ENCODE data around the gene PCDH9.

Gene PCDH9

DNA sequence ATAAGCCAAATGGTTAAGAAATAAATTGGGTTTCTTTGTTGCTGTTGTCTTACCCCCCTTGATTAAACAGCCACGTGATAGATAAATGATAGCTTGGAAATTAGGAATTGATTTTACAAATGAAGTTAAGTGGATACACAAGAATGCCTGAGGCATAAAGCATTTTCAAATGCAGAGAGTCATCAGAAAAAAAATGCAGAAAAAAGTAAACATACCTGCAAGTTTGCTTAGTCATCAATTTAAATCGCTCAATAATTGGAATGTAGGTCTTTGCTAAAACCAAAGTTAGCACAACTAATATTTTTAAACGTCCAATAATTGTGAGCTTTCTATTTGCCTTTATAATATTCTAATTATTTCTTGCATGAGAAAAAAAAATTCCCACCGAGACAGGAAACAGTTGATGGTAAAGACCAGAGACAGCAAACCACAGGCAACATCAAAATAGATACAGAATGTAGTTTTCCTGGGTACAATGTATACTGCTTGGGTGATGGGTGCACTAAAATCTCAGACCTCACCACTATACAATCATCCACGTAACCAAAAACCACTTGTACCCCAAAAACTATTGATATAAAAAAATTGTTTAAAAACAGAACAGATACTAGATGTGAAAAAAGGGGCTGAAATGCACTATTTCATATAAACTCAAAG lies 924.0 kb downstream of the PCDH9 start:
- H2AFZ ChIP-seq (ENCODE audit: low read length), result no peak overlapping the region
- no peak overlapping the region for H3K9ac ChIP-seq (ENCODE audit: low read depth, low read length, poor library complexity, severe bottlenecking)
- TF ChIP-seq EZH2phosphoT487 (IDR thresholded peaks at IDR 0.05; ENCODE audit: borderline replicate concordance), result no peak
- TF ChIP-seq, protein P1, sequence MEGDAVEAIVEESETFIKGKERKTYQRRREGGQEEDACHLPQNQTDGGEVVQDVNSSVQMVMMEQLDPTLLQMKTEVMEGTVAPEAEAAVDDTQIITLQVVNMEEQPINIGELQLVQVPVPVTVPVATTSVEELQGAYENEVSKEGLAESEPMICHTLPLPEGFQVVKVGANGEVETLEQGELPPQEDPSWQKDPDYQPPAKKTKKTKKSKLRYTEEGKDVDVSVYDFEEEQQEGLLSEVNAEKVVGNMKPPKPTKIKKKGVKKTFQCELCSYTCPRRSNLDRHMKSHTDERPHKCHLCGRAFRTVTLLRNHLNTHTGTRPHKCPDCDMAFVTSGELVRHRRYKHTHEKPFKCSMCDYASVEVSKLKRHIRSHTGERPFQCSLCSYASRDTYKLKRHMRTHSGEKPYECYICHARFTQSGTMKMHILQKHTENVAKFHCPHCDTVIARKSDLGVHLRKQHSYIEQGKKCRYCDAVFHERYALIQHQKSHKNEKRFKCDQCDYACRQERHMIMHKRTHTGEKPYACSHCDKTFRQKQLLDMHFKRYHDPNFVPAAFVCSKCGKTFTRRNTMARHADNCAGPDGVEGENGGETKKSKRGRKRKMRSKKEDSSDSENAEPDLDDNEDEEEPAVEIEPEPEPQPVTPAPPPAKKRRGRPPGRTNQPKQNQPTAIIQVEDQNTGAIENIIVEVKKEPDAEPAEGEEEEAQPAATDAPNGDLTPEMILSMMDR (conservative IDR thresholded peaks at IDR 0.05; ENCODE audit: low read length), result no peak

DNA sequence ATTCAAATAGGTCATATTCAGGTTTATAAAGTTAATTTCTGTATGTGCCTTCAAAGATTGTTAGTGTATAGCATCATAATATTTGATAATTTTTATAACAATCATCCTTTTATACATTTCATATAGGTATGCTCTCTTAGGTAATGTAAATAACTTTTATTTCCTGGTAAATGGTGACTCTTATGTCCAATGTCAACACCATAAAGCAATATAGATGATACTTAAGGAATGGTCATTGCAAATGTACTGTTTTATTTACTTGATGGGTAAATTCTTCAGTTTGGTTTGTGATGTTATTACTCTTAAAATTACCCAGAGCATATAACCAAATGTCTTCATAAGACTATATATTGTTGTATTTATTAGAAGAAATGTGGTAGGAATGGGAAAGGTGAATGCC lies 928.7 kb downstream of the PCDH9 start:
- H3K36me3 ChIP-seq (ENCODE audit: insufficient read depth, low read length), result no peaks in the 10 kb centered on the region
- no peaks in the 10 kb centered on the region for H3K27me3 ChIP-seq (ENCODE audit: insufficient read depth, low read length, poor library complexity, severe bottlenecking)
- H3K9me2 ChIP-seq (replicated peaks; ENCODE audit: low read depth, low read length), result no peaks in the 10 kb centered on the region
- TF ChIP-seq, protein P1 (conservative IDR thresholded peaks at IDR 0.05; ENCODE audit: low read length), result no peak
- no peak for TF ChIP-seq EZH2phosphoT487 (IDR thresholded peaks at IDR 0.05; ENCODE audit: borderline replicate concordance)
- no peaks in the 10 kb centered on the region for H3F3A ChIP-seq (ENCODE audit: low read depth)
- no peaks in the 10 kb centered on the region for H3K9me3 ChIP-seq (ENCODE audit: insufficient read depth, low read depth, low read length)
- H4K20me1 ChIP-seq (ENCODE audit: insufficient read depth, low read length, poor library complexity, severe bottlenecking), result no peaks in the 10 kb centered on the region
- no peak overlapping the region for H2AFZ ChIP-seq (ENCODE audit: low read length)
- no peak overlapping the region for H3K4me2 ChIP-seq (ENCODE audit: low read depth, low read length, poor library complexity, severe bottlenecking)
- no peak overlapping the region for H3K4me3 ChIP-seq (ENCODE audit: low read length, poor library complexity, severe bottlenecking)
- H3K9ac ChIP-seq (ENCODE audit: low read depth, low read length, poor library complexity, severe bottlenecking), result no peak overlapping the region
- H3K79me2 ChIP-seq (ENCODE audit: insufficient read depth, low read length), result no peaks in the 10 kb centered on the region
- no peaks in the 10 kb centered on the region for H3K4me1 ChIP-seq (ENCODE audit: insufficient read depth, low read length, poor library complexity, severe bottlenecking)

More for the DNA sequence above, 924.0 kb downstream of the PCDH9 start:
- Histone ChIP-seq H3K36me3 (ENCODE audit: insufficient read depth, low read length) (no peaks in the 10 kb centered on the region), H3K9me2 (replicated peaks; ENCODE audit: low read depth, low read length) (no peaks in the 10 kb centered on the region), H3K4me3 (ENCODE audit: low read length, poor library complexity, severe bottlenecking) (no peak overlapping the region), H3K4me1 (ENCODE audit: insufficient read depth, low read length, poor library complexity, severe bottlenecking) (no peaks in the 10 kb centered on the region), H3K27me3 (ENCODE audit: insufficient read depth, low read length, poor library complexity, severe bottlenecking) (no peaks in the 10 kb centered on the region), H4K20me1 (ENCODE audit: insufficient read depth, low read length, poor library complexity, severe bottlenecking) (no peaks in the 10 kb centered on the region), H3F3A (ENCODE audit: low read depth) (no peaks in the 10 kb centered on the region), H3K4me2 (ENCODE audit: low read depth, low read length, poor library complexity, severe bottlenecking) (peak overlapping the region; percentile 5), H3K79me2 (ENCODE audit: insufficient read depth, low read length) (no peaks in the 10 kb centered on the region), H3K9me3 (ENCODE audit: insufficient read depth, low read depth, low read length) (no peaks in the 10 kb centered on the region)

DNA sequence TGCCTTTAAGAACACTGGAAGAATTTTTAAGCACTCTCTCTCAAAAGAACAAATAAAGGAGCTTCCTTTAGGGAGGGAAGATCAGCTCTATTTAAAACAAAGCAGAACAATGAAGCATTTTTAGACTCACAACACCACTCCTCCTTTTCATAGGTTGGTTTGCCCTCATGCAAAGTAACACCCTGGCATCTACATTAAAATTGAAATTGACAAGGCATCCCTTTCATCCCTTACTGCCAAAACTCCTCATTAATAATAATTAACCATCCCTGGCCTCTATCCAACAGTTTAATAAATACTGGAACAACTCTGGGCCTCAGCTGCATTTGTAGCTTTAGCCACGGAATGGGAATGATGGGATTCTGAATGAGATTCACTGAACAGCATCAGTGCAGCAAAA lies 929.1 kb downstream of the PCDH9 start:
- H3K9ac ChIP-seq (ENCODE audit: low read depth, low read length, poor library complexity, severe bottlenecking), result no peak overlapping the region
- H3K9me3 ChIP-seq (ENCODE audit: insufficient read depth, low read depth, low read length), result no peaks in the 10 kb centered on the region
- H3K4me3 ChIP-seq (ENCODE audit: low read length, poor library complexity, severe bottlenecking), result no peak overlapping the region
- no peaks in the 10 kb centered on the region for H3K4me1 ChIP-seq (ENCODE audit: insufficient read depth, low read length, poor library complexity, severe bottlenecking)
- TF ChIP-seq, protein P1 (conservative IDR thresholded peaks at IDR 0.05; ENCODE audit: low read length), result no peak
- TF ChIP-seq EZH2phosphoT487 (IDR thresholded peaks at IDR 0.05; ENCODE audit: borderline replicate concordance), result no peak
- no peaks in the 10 kb centered on the region for H3K36me3 ChIP-seq (ENCODE audit: insufficient read depth, low read length)
- no peaks in the 10 kb centered on the region for H3K79me2 ChIP-seq (ENCODE audit: insufficient read depth, low read length)
- no peaks in the 10 kb centered on the region for H3K27me3 ChIP-seq (ENCODE audit: insufficient read depth, low read length, poor library complexity, severe bottlenecking)
- H3K9me2 ChIP-seq (replicated peaks; ENCODE audit: low read depth, low read length), result no peaks in the 10 kb centered on the region
- H3F3A ChIP-seq (ENCODE audit: low read depth), result no peaks in the 10 kb centered on the region
- no peaks in the 10 kb centered on the region for H4K20me1 ChIP-seq (ENCODE audit: insufficient read depth, low read length, poor library complexity, severe bottlenecking)
- H3K4me2 ChIP-seq (ENCODE audit: low read depth, low read length, poor library complexity, severe bottlenecking), result no peak overlapping the region
- no peak overlapping the region for H2AFZ ChIP-seq (ENCODE audit: low read length)

Data from Loucy (cell line).